ENCODE results near the gene DTX3.

DNA sequence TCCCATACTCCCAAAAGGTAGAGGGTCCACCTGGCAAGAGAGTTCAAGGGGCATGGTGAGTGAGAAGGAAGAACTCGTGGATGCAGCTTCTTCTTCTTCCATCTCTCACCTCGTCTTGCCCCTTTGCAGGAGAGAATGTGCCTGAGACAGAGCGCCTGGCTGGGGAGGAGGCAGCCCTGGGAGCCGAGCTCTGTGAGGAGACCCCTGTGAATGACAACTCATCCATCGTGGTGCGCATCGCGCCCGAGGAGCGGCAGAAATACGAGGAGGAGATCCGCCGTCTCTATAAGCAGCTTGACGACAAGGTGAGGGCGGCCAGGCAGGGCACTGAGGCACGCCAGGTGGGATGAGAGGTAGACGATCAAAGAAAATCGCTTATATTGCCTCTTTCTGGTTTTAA, 34.8 kb upstream of the DTX3 start:
- TF ChIP-seq, protein P1, sequence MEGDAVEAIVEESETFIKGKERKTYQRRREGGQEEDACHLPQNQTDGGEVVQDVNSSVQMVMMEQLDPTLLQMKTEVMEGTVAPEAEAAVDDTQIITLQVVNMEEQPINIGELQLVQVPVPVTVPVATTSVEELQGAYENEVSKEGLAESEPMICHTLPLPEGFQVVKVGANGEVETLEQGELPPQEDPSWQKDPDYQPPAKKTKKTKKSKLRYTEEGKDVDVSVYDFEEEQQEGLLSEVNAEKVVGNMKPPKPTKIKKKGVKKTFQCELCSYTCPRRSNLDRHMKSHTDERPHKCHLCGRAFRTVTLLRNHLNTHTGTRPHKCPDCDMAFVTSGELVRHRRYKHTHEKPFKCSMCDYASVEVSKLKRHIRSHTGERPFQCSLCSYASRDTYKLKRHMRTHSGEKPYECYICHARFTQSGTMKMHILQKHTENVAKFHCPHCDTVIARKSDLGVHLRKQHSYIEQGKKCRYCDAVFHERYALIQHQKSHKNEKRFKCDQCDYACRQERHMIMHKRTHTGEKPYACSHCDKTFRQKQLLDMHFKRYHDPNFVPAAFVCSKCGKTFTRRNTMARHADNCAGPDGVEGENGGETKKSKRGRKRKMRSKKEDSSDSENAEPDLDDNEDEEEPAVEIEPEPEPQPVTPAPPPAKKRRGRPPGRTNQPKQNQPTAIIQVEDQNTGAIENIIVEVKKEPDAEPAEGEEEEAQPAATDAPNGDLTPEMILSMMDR (IDR thresholded peaks at IDR 0.05; ENCODE audit: low read depth, low read length, poor library complexity, severe bottlenecking), result no peak
- no peak for TF ChIP-seq EZH2phosphoT487 (IDR thresholded peaks at IDR 0.05; ENCODE audit: borderline replicate concordance, low read length)
